ENCODE measurements around the gene SLC1A4.
"Not testable (repeated sequence)": the region's sequence is repeated elsewhere in the genome, so short reads cannot be mapped to it uniquely, and the experiment has no call there.

Gene SLC1A4

DNA sequence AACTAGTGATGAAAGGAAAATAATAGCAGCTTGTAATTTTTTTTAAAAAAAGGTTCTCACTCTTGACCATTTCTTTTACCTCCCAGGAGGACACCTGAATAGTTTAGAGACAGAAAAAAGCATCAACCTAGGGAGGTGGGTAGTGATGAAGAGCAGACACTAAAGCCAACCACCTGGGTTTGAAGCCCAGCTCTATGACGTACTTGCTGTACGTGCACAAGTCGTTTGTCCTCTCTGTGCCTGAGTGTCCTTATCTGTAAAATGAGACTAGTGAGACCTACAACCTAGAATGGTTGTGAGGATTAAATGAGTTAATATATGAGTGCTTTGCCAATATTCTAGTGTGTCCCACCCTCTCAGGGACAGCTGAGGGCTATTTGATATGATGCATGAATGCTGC lies 5.8 kb downstream of the SLC1A4 start:
- DNase-seq, result no peak

DNA sequence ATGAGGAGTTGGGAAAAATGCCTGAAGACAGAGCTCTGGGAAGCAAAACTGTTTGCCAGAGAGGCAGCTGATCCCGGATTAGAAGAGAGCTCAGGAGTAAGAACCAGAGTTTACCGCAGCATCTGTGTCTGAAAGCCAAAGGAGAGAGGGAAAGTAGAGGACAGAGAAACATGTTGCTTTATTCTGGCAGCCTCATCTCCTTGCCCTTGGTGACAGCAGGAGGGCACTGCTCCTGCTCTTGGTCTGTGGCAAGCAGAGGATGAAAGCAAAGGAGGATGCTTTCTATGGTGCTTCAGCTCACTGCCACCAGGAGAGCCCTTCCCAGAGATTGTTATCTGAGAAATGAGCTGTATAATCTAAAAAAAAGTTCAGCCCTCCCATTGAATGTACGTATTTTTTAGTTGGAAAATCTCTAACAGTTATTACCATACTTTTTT lies 7.7 kb downstream of the SLC1A4 start:
- no peak for DNase-seq

DNA sequence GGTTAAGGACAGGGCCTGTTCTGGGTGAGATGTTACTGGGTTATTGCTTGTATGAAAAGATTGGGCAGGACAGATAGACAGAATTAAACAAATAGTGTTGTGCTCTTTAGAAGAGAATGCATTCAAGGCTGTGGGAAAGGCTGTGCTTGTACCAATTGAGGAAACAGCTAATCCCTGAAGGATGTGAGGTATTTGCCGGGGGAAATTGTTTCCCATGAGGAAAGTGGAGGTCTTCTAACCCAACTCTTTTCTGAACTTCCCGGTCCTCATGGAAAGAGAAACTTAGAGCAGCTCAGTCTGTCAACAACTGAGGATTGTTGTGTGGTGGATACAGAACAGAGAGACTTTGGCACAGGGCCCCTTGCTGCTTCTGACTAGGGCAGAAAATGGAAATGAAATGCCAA lies 9.5 kb downstream of the SLC1A4 start:
- DNase-seq, result no peak

DNA sequence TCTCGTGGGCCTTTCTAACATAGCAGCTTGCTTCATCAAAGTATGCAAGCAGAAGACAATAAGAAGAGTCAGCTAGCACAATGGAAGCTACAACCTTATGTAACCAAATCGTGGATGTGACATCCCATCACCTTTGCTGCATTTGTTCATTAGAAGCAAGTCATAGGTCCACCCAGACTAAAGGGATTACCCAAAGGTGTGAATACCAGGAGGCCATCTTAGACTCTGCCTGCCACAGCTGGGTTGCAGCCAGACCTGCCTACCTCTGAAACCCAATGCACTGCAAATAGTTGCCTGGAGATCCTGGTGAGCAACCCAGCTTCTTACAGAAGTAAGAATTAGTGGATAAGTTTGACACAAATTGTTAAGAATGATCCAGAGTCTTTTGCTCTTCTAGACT lies 10.6 kb downstream of the SLC1A4 start:
- DNase-seq, result no peak

DNA sequence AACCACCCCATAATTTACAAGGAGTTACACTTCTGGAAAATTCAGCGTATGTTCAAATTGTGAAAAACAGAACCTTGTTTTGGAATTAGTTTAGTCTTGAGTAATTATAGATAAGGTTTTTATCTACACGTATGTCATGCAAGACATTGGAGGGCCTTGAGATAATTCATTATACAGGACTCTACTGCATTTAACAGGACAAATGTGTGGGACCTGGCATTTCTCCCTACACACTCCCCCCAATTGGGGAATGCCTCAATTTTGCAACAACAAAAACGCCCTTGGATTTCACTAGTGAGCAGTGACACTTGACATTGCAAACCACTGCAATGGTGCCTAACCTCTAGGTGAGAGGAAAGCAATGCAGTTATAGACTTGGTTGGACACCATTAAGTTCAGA lies 11.4 kb downstream of the SLC1A4 start:
- no peak for DNase-seq

DNA sequence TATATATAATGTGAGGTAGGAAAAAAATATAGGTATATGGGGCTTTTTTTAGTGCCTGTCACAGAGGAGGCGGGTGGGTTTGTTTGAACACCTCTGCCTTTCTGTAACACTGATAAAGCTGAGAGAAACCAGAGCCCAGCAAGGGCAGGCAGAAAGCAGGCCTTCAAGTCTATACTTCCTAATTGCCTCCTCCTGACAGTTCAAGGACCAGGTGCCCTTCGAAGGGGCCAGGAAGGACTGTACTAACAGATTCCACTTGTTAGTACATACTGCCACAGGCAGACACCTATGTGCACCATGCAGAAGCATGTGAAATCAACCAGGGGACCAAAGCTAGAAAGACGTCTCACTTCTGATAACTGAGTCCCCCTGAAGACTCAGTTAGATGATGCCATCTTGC lies 13.8 kb downstream of the SLC1A4 start:
- DNase-seq, result no peak

DNA sequence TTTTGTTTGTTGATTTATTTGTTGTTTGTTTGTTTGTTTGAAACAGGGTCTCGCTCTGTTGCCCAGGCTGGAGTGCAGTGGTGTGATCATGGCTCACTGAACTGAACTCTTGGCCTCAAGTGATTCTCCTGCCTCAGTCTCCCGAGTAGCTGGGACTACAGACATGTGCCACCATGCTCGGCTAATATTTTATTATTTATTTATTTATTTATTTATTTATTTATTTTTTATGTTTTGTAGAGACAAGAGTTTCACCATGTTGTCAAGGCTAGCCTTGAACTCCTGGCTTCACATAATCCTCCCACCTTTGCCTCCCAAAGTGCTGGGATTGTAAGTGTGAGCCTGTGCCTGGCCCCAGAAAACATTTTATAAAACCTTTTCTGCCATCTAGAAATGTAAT lies 15.0 kb downstream of the SLC1A4 start:
- DNase-seq, result not testable (repeated sequence)

DNA sequence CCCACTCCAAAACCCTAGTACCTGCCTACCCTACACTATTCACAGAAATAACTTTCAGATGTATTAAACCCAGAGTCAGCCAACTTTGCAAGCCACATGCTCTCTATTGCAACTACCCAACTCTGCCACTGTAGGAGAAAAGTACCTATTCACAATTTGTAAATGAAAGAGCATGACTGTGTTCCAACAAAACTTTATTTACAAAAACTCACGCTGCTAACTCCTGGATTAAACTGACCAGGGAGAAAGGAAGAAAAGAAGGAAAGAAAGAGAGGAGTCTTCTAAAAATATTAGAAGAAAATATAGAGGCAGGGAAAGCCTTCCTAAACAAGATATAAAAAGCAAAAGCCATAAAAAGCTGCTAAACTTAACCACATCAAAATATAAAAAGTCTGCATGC lies 24.6 kb downstream of the SLC1A4 start:
- no peak for DNase-seq

DNA sequence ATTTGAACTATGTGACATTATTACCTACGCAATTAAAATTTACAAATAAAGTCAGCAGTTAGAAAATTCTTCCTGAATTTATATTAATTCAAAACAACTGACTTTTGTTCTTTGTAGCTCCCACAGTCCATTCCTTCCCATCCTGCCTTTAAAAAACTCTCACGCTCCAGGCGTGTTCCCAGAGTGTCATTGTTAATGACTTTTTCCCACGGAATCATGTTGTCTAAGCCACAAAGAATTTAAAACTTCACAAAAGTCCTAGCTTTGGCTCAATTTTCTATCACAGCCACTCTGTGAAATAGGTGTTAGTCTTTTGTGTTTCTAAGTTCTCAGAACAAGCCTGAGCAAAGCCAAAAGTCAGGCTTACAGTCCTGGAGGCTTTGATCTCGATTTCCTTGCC lies 26.5 kb downstream of the SLC1A4 start:
- DNase-seq, result no peak

DNA sequence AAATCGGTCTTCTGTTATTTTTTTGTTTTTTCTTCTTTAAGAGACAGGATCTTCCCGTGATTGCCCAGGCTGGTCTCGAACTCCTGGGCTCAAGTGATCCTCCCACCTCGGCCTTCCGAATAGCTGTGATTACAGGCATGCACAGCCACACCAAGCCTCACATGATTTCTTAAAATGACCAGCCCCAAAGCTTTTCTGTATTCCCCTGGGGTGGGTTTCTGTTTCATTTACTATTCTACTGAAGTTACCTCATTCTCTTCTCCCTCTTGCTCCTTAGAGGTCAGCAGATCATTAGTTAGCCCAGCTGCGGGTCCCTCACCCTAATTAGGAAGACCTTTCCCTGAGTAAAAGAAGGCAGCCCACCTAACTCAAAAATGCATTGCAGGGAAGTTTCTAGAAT lies 27.6 kb downstream of the SLC1A4 start:
- DNase-seq, result no peak

DNA sequence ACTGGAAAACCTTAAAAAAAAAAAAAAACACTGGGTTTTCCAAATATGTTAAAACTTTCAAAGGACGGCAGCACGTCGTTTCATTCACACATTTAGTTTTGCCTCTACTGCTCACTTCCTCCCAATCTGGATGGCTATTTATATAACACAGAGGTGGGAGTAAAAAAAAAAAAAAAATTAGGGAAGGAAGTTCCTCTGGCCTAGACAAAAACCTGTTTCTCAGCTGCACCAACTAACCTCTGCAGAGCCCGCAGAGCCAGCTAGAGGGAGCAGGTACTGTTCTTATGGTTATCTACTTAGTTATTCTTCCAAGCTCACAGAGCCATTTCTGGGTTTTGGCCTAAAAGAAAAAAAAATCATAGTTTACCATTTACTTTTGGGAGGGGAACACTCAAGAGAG lies 28.1 kb downstream of the SLC1A4 start:
- peak; percentile 7 for DNase-seq

DNA sequence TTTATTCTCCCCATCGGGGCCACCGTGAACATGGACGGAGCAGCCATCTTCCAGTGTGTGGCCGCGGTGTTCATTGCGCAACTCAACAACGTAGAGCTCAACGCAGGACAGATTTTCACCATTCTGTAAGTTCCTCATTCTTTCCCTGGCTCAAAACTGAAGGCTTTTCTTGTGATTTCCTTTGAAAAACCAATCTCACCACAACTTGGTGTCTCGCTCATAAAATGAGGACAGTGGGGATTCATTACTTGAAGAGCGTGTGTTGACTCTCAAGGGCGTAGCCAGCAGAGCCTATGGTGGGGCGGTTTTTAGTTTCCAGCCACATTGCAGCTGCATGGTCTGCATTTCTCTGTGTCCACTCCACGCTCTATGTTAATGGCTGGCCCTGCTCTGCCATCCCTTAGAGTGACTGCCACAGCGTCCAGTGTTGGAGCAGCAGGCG lies 29.0 kb downstream of the SLC1A4 start:
- no peak for DNase-seq

DNA sequence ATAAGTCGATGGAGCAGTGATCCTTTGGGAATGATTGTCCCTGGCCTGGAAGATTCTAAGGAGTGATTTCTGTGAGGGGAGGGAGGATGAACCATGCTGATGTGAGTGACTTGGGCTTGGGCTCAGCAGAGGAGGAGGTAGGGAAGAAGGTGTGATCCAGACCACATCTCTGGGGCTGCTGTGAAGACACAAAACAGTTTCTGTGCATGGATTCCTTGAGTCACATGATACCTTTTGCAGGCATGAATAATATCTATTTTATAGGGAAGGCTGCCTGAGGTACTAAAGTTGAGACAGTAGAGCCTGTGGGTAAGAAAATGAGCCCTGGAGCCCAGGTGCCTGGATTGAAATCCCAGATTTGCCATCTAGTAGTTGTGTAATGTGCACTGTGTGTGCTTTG lies 29.8 kb downstream of the SLC1A4 start:
- DNase-seq, result no peak

DNA sequence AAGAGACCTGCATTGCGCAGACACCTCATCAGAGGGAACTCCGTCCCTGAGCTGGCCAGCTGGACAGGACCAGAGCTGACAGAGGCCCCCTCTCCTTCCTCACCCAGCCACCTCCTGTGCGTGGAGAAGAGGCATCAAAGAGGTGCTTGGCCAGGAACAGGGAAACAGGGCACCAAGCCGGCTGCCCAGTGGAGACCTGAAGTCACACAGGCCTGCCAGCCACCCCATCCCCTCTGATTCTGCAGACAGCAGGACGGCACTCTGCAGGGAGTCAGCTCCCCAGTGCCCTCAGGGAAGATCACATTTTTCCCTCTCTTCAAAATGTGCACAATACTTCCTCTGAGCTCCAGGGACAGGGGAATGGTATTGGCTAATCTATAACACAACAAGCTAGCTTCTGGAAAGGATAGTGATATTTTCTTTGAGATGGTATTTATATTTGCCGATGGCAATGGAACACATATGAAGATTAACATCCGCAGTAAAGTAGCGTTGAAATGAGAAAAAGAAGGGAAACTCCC lies 30.5 kb downstream of the SLC1A4 start:
- DNase-seq, result no peak

DNA sequence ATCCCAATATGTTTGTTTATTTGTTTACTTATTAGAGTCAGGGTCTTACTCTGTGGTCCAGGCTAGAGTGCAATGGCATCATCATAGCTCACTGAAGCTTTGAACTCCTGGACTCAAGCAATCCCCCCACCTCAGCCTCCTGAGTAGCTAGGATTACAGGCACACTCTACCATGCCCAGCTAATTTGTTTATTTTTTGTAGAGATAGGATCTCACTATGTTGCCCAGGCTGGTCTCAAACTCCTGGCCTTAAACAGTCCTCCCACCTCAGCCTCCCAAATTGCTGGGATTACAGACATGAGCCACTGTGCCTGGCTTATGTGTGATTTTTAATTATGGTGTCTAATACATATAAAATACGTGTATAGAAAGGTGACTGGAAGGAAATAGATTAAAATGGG lies 31.1 kb downstream of the SLC1A4 start:
- DNase-seq, result not testable (repeated sequence)

DNA sequence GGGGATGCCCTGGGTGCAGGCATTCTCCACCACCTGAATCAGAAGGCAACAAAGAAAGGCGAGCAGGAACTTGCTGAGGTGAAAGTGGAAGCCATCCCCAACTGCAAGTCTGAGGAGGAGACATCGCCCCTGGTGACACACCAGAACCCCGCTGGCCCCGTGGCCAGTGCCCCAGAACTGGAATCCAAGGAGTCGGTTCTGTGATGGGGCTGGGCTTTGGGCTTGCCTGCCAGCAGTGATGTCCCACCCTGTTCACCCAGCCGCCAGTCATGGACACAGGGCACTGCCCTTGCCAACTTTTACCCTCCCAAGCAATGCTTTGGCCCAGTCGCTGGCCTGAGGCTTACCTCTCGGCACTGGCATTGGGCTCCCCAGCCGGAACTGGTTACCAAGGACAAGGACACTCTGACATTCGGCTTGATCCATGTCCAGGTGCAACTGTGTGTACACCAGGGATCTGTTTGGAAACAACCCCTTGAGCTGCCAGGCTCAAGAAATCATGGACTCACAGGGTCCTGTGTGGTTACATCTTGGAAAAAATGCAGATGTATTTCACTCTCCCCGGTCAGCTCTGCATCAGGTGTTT lies 31.8 kb downstream of the SLC1A4 start:
- DNase-seq, result no peak

DNA sequence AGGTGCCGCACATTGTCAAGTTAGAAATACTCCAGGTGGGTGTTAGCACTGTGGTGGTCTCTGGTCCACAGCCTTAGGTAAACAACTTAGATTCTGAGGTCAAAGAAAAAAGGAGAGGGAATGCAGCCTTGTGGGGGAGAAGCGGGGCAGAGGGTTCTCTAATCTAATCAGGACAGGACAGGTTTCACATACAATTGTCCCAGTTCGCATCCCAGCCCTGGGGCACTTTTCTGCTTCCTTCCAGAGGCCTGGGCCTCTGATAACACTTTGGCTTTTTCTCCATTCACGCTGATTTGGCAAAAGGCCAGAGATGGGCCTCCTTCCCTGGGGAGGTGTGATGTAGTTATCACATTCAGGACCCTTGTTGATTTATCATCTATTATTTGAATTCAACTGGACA lies 32.5 kb downstream of the SLC1A4 start:
- no peak for DNase-seq

DNA sequence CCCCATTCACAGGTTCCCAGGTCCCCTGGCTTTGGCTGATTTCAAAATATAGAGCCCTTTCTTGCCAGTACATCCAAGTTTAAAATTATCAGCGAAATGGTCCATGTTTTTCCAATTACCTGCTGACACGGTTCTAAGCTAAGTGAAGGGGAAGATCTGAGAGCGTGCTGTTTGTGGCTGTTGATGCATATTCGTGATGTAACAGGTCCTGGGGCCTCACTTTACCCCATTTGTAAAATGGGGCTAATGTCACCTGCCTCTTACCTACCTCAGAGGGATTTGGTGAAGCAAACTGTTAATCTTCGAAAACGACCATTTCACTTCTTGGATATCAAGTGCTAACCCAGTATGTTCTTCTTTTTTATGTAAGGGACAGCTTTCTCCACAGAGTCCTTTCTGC lies 33.0 kb downstream of the SLC1A4 start:
- DNase-seq, result no peak

DNA sequence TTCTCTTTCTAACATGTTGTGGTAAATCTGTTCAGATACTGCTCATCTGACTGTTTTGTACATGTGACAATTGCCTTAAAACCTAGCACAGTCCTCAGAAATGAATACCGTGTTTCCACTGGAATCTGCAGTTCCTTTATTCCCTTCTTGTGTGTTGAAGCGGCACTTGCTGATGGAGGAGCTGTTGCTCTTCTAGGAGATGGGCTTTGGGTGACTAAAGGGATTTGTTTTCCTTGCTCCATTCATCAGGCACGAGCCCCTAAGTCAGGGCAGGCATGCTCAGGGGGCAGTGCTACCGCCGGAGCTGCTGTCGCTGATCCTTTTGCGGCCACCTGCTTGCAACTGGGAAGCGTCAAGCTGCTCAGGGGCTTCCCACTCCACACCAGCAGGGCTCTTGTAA lies 34.5 kb downstream of the SLC1A4 start:
- DNase-seq, result no peak

DNA sequence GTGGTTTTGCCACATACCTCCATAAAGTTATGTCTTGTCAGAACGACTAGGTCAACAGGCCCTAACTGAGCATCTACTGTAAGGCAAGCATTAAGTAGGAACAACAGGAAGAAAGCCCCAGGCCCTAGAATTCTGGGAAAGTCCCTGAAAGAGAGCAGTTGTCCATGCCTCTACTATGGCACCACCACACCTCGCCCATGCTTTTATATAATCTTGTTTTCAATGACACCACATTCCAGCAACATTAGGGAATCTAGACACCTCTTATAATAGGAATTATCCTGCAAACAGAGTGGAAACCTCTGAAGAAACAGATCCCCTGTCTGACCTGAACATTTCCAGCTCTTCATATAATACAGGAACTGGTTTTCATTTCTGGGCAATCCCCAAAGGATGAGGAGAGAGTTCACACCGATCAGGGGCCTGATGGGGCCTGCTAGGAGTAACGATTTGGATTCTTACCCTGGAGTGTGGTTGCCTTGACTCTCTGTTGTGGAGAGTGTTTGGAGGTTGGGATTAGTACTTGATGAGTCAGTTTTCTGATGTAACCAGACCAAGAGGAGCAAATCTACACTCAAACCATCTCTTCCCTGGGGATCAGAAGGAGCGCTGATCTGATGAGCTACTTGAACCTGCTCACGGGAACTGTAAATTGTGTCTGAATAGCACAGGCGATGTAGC lies 35.1 kb downstream of the SLC1A4 start:
- DNase-seq, result no peak

DNA sequence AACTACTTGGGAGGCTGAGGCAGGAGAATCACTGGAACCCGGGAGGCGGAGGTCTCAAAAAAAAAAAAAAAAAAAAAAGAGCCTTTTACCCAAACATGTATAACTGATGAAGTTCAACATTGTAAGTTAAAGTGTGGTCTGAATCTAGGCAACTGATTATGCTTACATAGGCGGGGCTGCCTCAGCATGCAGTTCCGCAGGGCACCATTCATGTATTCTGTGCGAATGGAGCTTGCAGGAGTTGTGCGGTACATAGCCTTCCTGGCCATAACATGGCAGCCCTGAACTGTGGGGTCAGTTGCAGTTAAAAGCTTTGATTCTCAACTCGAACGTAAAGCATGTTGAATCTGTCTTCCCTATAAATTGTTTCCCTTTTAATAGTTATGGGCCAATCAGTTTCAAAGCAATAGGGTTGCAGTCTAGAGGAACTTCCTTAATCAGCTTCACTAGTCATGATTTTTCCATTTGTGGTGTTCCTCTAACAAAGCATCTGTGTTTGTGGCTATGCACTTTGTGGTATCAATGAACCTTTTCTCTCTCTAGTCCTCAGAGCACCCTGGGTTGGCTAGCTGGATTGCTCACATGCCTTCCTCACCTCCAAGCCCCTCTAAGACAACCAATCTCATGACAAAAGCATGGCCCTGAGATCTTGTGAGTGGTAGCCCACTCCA lies 36.4 kb downstream of the SLC1A4 start:
- no peak for DNase-seq

DNA sequence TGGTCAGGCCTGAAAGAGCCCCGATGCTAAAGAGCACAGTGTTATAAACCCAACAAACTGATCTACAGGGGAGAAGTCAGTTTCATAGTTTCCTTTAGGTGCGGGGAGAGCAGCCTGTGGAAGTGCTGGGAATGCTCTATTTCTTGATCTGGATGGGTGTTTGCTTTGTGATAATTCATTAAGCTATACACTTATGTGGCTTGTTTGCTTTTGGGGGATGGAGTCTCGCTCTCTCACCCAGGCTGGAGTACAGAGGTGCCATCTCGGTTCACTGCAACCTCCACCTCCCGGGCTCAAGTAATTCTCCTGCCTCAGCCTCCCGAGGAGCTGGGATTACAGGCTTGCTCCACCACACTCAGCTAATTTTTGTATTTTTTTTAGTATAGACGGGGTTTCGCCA lies 37.0 kb downstream of the SLC1A4 start:
- no peak for DNase-seq

DNA sequence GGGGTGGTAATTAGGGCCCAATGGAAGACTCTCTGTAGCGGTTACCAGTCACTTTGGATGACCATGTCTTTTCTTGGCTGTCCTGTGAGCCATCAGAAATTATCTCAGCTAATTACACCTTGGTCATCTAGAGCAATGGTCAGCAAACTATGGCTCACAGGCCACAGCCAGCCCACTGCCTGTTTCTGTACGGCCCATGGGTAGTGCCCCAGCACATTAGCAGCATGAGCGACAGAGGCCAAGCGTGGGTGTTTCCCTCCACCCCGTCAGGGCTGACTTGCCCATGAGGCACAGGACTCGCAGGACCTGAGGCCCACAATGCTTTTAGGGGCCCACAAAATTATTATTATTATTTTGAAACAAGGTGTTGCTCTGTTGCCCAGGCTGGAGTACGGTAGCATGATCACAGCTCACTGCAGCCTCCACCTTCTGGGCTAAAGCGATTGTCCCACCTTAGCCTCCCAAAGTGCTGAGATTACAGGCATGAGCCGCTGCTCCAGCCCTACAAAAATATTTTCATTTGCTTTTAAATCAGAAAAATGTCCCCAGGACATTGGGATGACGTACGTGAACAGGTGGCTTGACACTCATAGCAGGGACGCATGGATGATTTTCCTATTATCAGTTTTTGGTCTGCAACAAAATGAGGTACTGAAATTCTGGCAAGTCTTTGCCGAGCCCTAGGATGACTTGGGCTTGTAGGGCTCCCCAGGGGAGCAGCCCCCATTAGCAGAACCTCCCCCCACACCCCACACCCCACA lies 37.7 kb downstream of the SLC1A4 start:
- DNase-seq, result no peak

All from CD4-positive, alpha-beta T cell treated with Interleukin-6 for 4 hours (primary cell).